ENCODE results near the gene CCNC. TPM values are rescaled to one million over a fixed set of nuclear protein-coding genes. Genes with fewer than 3 reads are reported as not detected.
A peak's percentile ranks its signal among the peaks of the same experiment; 100 is the strongest.

CCNC gene
- total RNA-seq (32.3 TPM), polyA plus RNA-seq (10 to 100 TPM; 37.8 to 48.6 (median 47.3) TPM)

GRCh38 chr6:99568103-99568933 is at the start of gene CCNC:
TSS of gene CCNC (minus strand) at chr6:99568660. CDS start at chr6:99568527, 133 bp downstream.
- peaks cover 6% of the 10 kb centered on the region for H3K27me3 Mint-ChIP-seq
- ATAC-seq (ENCODE audit: low read depth in 2 of 2): peak; percentile 96 to 98
- DNase-seq: peak; percentile 74 to 94 (median 86)
- H3K9me3 Mint-ChIP-seq: no peaks in the 10 kb centered on the region
- peak within 1 kb of the TSS; percentile 99 to 100 (median 100) for H3K4me3 Mint-ChIP-seq
- peaks cover 18 to 47% (median 30%) of the 10 kb centered on the region in 4 donors for H3K4me1 Mint-ChIP-seq
- Histone ChIP-seq H3K36me3 (ENCODE audit: control insufficient read depth, insufficient read depth, low read length) (no peaks in the 10 kb centered on the region), H3K4me3 (ENCODE audit: low read depth, low read length) (peak within 1 kb of the TSS; percentile 96), H3K4me1 (ENCODE audit: control insufficient read depth, insufficient read depth, low read length, poor library complexity, severe bottlenecking) (peaks cover 21% of the 10 kb centered on the region), H3K27ac (ENCODE audit: insufficient read depth, low read length, poor library complexity, severe bottlenecking) (peak within 1 kb of the TSS; percentile 65), H3K9me3 (ENCODE audit: control insufficient read depth in 2 of 2, low read length in 2 of 2) (no peaks in the 10 kb centered on the region), H3K27me3 (ENCODE audit: control insufficient read depth, insufficient read depth, low read length) (no peaks in the 10 kb centered on the region)
- peaks cover 2% of the 10 kb centered on the region for H3K36me3 Mint-ChIP-seq
- peak within 1 kb of the TSS; percentile 96 to 99 (median 99) for H3K27ac Mint-ChIP-seq

GRCh38 chr6:99617131-99617530 is 48.7 kb upstream of the CCNC start:
- Histone ChIP-seq H3K4me3 (ENCODE audit: low read depth, low read length) (no peak overlapping the region), H3K27me3 (ENCODE audit: control insufficient read depth, insufficient read depth, low read length) (peaks cover 67% of the 10 kb centered on the region), H3K4me1 (ENCODE audit: control insufficient read depth, insufficient read depth, low read length, poor library complexity, severe bottlenecking) (peaks cover 22% of the 10 kb centered on the region), H3K36me3 (ENCODE audit: control insufficient read depth, insufficient read depth, low read length) (no peaks in the 10 kb centered on the region), H3K27ac (ENCODE audit: insufficient read depth, low read length, poor library complexity, severe bottlenecking) (no peak overlapping the region), H3K9me3 (ENCODE audit: control insufficient read depth in 2 of 2, low read length in 2 of 2) (peaks cover 3 to 9% of the 10 kb centered on the region in 2 experiments)
- Mint-ChIP-seq H3K36me3 (no peaks in the 10 kb centered on the region), H3K9me3 (peaks cover 0 to 6% (median 0%) of the 10 kb centered on the region in 7 donors), H3K4me1 (peaks cover 0 to 18% (median 6%) of the 10 kb centered on the region in 4 donors), H3K4me3 (no peak overlapping the region), H3K27ac (no peak overlapping the region), H3K27me3 (peaks cover 86% of the 10 kb centered on the region)
- DNase-seq (no peak), ATAC-seq (ENCODE audit: low read depth in 2 of 2) (no peak)

- H3K27me3 Mint-ChIP-seq: peaks cover 87% of the 10 kb centered on the region
- DNase-seq (peak in 1 of 3 donors; percentile 56), ATAC-seq (ENCODE audit: low read depth in 2 of 2) (peak in 1 of 2 donors; percentile 25)
- H3K4me1 Mint-ChIP-seq: peaks cover 10 to 27% (median 17%) of the 10 kb centered on the region in 4 donors
- H3K36me3 Mint-ChIP-seq: no peaks in the 10 kb centered on the region
- Histone ChIP-seq H3K4me3 (ENCODE audit: low read depth, low read length) (no peak overlapping the region), H3K36me3 (ENCODE audit: control insufficient read depth, insufficient read depth, low read length) (no peaks in the 10 kb centered on the region), H3K27ac (ENCODE audit: insufficient read depth, low read length, poor library complexity, severe bottlenecking) (no peak overlapping the region), H3K27me3 (ENCODE audit: control insufficient read depth, insufficient read depth, low read length) (peaks cover 73% of the 10 kb centered on the region), H3K4me1 (ENCODE audit: control insufficient read depth, insufficient read depth, low read length, poor library complexity, severe bottlenecking) (peaks cover 22% of the 10 kb centered on the region), H3K9me3 (ENCODE audit: control insufficient read depth in 2 of 2, low read length in 2 of 2) (peaks cover 3 to 9% of the 10 kb centered on the region in 2 experiments)
- H3K27ac Mint-ChIP-seq: no peak overlapping the region
- peaks cover 0 to 9% (median 0%) of the 10 kb centered on the region in 7 donors for H3K9me3 Mint-ChIP-seq
- H3K4me3 Mint-ChIP-seq: peak overlapping the region; percentile 23 to 88 (median 72)
Measured at GRCh38 chr6:99614430-99615186, 46.1 kb upstream of the CCNC start.

- Mint-ChIP-seq H3K27ac (no peak overlapping the region), H3K9me3 (peaks cover 0 to 14% (median 0%) of the 10 kb centered on the region in 7 donors), H3K27me3 (peaks cover 87% of the 10 kb centered on the region), H3K36me3 (no peaks in the 10 kb centered on the region), H3K4me3 (peak overlapping the region in 3 of 4 donors; percentile 23 to 73 (median 70)), H3K4me1 (peaks cover 14 to 30% (median 17%) of the 10 kb centered on the region in 4 donors)
- peak in 1 of 3 donors; percentile 60 for DNase-seq
- H3K9me3 ChIP-seq (ENCODE audit: control insufficient read depth in 2 of 2, low read length in 2 of 2): peaks cover 3 to 9% of the 10 kb centered on the region in 2 experiments
- ATAC-seq (ENCODE audit: low read depth in 2 of 2): peak; percentile 47 to 53
- no peak overlapping the region for H3K27ac ChIP-seq (ENCODE audit: insufficient read depth, low read length, poor library complexity, severe bottlenecking)
- H3K36me3 ChIP-seq (ENCODE audit: control insufficient read depth, insufficient read depth, low read length): no peaks in the 10 kb centered on the region
- H3K27me3 ChIP-seq (ENCODE audit: control insufficient read depth, insufficient read depth, low read length): peaks cover 76% of the 10 kb centered on the region
- peaks cover 22% of the 10 kb centered on the region for H3K4me1 ChIP-seq (ENCODE audit: control insufficient read depth, insufficient read depth, low read length, poor library complexity, severe bottlenecking)
- H3K4me3 ChIP-seq (ENCODE audit: low read depth, low read length): no peak overlapping the region
Measured at GRCh38 chr6:99613705-99614429, 45.4 kb upstream of the CCNC start.

GRCh38 chr6:99613409-99613704 is 44.9 kb upstream of the CCNC start:
- peaks cover 3 to 7% of the 10 kb centered on the region in 2 experiments for H3K9me3 ChIP-seq (ENCODE audit: control insufficient read depth in 2 of 2, low read length in 2 of 2)
- Mint-ChIP-seq H3K9me3 (peaks cover 0 to 16% (median 0%) of the 10 kb centered on the region in 7 donors), H3K36me3 (no peaks in the 10 kb centered on the region), H3K4me3 (no peak overlapping the region), H3K27ac (no peak overlapping the region), H3K27me3 (peaks cover 87% of the 10 kb centered on the region), H3K4me1 (peaks cover 14 to 29% (median 17%) of the 10 kb centered on the region in 4 donors)
- ATAC-seq (ENCODE audit: low read depth in 2 of 2) (peak; percentile 33 to 40), DNase-seq (peak in 1 of 3 donors; percentile 65)
- peaks cover 79% of the 10 kb centered on the region for H3K27me3 ChIP-seq (ENCODE audit: control insufficient read depth, insufficient read depth, low read length)
- H3K4me1 ChIP-seq (ENCODE audit: control insufficient read depth, insufficient read depth, low read length, poor library complexity, severe bottlenecking): peaks cover 22% of the 10 kb centered on the region
- no peaks in the 10 kb centered on the region for H3K36me3 ChIP-seq (ENCODE audit: control insufficient read depth, insufficient read depth, low read length)
- H3K27ac ChIP-seq (ENCODE audit: insufficient read depth, low read length, poor library complexity, severe bottlenecking): no peak overlapping the region
- H3K4me3 ChIP-seq (ENCODE audit: low read depth, low read length): no peak overlapping the region

GRCh38 chr6:99612551-99613408 is 44.3 kb upstream of the CCNC start:
- Histone ChIP-seq H3K4me3 (ENCODE audit: low read depth, low read length) (no peak overlapping the region), H3K36me3 (ENCODE audit: control insufficient read depth, insufficient read depth, low read length) (no peaks in the 10 kb centered on the region), H3K4me1 (ENCODE audit: control insufficient read depth, insufficient read depth, low read length, poor library complexity, severe bottlenecking) (peaks cover 22% of the 10 kb centered on the region), H3K9me3 (ENCODE audit: control insufficient read depth in 2 of 2, low read length in 2 of 2) (peaks cover 3 to 4% of the 10 kb centered on the region in 2 experiments), H3K27ac (ENCODE audit: insufficient read depth, low read length, poor library complexity, severe bottlenecking) (no peak overlapping the region), H3K27me3 (ENCODE audit: control insufficient read depth, insufficient read depth, low read length) (peaks cover 77% of the 10 kb centered on the region)
- peaks cover 0 to 14% (median 0%) of the 10 kb centered on the region in 7 donors for H3K9me3 Mint-ChIP-seq
- H3K4me1 Mint-ChIP-seq: peaks cover 14 to 32% (median 17%) of the 10 kb centered on the region in 4 donors
- H3K36me3 Mint-ChIP-seq: no peaks in the 10 kb centered on the region
- peaks cover 87% of the 10 kb centered on the region for H3K27me3 Mint-ChIP-seq
- peak overlapping the region; percentile 55 to 70 (median 60) for H3K4me3 Mint-ChIP-seq
- no peak for DNase-seq
- ATAC-seq (ENCODE audit: low read depth in 2 of 2): no peak
- no peak overlapping the region for H3K27ac Mint-ChIP-seq
